Epithelial cell of esophagus (primary cell): ENCODE measurements around the gene CD160.
A peak's percentile ranks its signal among the peaks of the same experiment; 100 is the strongest.

Experiments
- DNase-seq: peaks from one replicate; pipeline ENCODE4 v3.0.0; 2010; ENCODE audit warnings: low read depth
- H3K4me3 ChIP-seq: 2 replicates; pipeline ENCODE4 v1.5.1; 2011; ENCODE audit warnings: mild to moderate bottlenecking, low read length, control low read depth
- CTCF ChIP-seq: IDR thresholded peaks from 2 replicates; pipeline ENCODE4 v1.5.1; 2011; ENCODE audit warnings: low read depth, mild to moderate bottlenecking, low read length, control low read depth, inconsistent platforms; ENCODE audit not compliant: insufficient read depth; ENCODE audit errors: missing control alignments

The CD160 gene

GRCh38 chr1:145690587-145691558 is 28.4 kb upstream of the CD160 start:
- peak; percentile 83 for DNase-seq
- no peak for TF ChIP-seq CTCF
- no peak overlapping the region for H3K4me3 ChIP-seq

GRCh38 chr1:145692785-145693443 is 26.4 kb upstream of the CD160 start:
- H3K4me3 ChIP-seq, result no peak overlapping the region
- peak; percentile 34 for DNase-seq
- no peak for TF ChIP-seq CTCF

GRCh38 chr1:145695821-145696629 is 23.3 kb upstream of the CD160 start:
- TF ChIP-seq CTCF, result no peak
- DNase-seq, result no peak
- no peak overlapping the region for H3K4me3 ChIP-seq

- TF ChIP-seq CTCF, result no peak
- H3K4me3 ChIP-seq, result no peak overlapping the region
- no peak for DNase-seq
Observed at GRCh38 chr1:145696630-145696960, 22.7 kb upstream of the CD160 start.

- TF ChIP-seq CTCF, result no peak
- H3K4me3 ChIP-seq, result no peak overlapping the region
- DNase-seq, result no peak
Observed at GRCh38 chr1:145701306-145701862, 17.9 kb upstream of the CD160 start.

- no peak for DNase-seq
- no peak for TF ChIP-seq CTCF
- no peak overlapping the region for H3K4me3 ChIP-seq
Observed at GRCh38 chr1:145702052-145702451, 17.2 kb upstream of the CD160 start.
